GM18519 (cell line): ENCODE results near the gene POLR1D.

Experiments
- ATAC-seq: cut with Tn5 transposase; IDR thresholded peaks from one replicate; pipeline ENCODE4 v1.9.1; 2021; ENCODE audit warnings: mild to moderate bottlenecking, moderate library complexity; ENCODE audit not compliant: unreplicated experiment, low FRiP score

Gene POLR1D

GRCh38 chr13:27637289-27637626 is 15.6 kb downstream of the POLR1D start:
- no peak for ATAC-seq

- no peak for ATAC-seq
Observed at GRCh38 chr13:27638001-27638400, 16.3 kb downstream of the POLR1D start.

DNA sequence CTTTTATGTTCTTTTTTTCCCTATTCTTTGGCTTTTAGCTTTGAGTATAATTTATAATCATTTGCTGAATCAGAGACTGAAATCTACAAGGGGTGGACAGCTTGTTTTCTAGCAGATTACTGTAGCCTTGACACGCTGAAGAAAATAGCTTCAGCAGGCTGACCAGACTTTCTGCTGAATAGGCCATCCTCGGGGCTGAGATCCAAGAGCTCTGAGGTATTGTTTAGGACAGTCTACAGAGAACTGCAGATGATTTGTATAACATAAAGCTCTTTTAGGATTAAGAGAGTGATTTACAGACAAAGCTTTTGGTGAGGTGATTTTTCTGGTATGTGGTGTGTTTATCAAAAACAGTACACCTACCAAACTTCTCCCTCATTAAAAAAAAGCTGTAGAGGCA is 16.8 kb downstream of the POLR1D start:
- ATAC-seq, result no peak

DNA sequence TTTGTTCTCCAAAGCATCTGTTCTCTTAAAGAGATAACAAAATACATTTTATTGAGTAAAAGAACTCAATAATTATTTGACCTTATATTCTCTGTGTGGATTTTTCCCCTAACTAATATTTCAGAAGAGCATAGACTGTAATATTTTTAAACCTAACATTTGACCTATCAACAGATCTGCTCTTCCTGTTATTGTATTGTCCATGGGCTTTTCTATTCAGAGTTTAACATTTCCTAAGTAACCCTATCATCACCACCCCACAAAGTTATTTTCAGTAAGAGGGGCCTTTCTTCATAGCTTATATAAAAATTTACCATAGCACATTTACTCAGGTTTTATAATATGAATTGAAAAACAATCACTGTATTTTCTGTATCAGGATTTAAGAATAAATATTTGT is 17.5 kb downstream of the POLR1D start:
- ATAC-seq, result no peak

DNA sequence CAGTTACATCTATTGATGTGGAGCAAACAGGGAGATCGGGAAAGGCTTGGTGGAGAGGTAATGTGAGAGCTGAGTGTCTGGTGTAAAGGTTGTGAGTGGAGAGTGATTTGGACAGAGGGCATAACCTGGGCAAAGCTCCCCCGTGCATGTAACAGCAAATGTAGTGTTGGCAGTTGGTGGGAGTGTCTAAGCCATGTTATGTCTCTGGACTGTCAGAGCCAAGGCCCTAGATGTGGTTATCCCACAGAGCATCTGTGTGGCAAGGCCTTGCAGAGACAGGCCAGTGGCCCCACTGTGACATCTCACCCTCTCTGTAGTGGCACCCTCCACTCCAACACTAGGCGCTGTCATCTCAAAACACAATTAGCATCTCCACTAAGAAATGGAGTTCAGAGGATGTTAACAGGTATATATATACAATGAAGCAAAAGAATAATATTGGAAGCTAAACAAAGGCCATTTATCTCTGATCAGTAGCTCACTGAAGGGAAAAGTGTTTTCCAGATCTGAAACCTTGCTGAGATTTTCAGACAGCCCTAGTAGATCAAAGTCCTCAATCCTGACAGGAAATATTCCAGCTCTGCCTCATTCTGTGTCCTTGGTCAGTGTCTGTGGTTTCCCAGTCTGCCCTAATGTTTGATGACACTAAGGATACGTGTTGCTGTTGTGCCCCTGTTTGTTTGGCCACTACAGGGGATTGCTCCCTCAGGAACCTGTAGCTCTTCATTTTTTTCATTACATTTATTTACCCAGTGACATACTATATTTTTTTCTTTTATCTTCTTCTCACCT is 20.2 kb downstream of the POLR1D start:
- ATAC-seq, result no peak

GRCh38 chr13:27643334-27644132 is 21.8 kb downstream of the POLR1D start:
- ATAC-seq, result no peak

DNA sequence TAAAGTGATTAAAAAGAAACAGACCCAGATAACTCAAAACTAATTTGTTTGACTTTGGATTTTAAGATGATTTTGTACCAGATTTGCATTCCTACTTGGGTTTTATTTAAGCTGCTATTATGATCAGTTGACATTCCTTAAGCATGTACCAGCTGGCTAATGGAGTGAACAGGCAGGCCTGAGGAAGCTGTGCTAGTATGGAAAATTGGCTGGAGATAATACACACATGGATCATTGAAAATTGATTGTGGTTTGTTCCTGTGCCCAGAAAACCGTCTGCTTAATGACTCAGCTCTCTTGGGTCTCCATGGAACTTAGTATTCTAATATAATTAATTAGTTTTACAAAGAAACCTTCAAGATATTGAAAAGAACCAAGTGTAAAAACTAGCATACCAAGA is 22.6 kb downstream of the POLR1D start:
- no peak for ATAC-seq

DNA sequence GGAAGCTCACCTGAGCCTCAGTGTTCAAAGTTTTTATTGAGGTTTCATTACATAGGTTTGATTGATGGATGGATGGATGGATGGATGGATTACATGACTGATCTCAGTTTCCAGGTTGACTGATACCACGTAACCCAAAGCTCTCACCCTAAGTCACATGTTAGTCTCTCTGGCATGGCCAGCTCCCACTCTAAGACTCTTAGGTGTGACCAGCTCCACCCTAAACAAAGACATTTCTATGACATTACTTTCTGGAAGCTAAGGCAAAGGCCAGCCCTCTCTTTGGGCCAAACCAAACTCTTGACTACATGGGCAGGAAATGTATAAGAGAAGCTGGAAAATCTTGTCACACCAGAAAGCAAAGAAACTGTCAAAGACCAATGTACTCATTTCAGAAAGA is 28.6 kb downstream of the POLR1D start:
- no peak for ATAC-seq

- no peak for ATAC-seq
Observed at GRCh38 chr13:27654059-27654458, 32.4 kb downstream of the POLR1D start.

DNA sequence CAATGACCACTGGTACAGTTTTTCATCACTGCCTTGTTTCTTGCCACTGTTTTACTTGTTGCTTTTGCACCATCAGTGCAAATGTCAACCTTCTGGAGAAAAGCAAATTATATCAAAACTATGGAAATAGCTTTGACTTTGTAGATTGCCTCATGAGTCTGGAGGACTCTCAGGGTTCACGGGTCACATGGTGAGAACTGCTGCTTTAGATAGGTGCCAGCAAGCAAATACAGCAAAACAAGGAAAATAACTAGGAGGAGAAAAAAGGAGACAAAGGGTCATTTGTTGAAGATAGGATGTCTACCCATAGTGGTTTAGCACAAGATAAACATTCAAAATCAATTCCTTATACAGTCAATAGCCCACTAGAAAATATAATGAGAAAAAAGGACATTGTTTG is 33.1 kb downstream of the POLR1D start:
- ATAC-seq, result no peak

- ATAC-seq, result no peak
Observed at GRCh38 chr13:27657724-27658123, 36.0 kb downstream of the POLR1D start.

GRCh38 chr13:27658546-27658945 is 36.9 kb downstream of the POLR1D start:
- no peak for ATAC-seq

DNA sequence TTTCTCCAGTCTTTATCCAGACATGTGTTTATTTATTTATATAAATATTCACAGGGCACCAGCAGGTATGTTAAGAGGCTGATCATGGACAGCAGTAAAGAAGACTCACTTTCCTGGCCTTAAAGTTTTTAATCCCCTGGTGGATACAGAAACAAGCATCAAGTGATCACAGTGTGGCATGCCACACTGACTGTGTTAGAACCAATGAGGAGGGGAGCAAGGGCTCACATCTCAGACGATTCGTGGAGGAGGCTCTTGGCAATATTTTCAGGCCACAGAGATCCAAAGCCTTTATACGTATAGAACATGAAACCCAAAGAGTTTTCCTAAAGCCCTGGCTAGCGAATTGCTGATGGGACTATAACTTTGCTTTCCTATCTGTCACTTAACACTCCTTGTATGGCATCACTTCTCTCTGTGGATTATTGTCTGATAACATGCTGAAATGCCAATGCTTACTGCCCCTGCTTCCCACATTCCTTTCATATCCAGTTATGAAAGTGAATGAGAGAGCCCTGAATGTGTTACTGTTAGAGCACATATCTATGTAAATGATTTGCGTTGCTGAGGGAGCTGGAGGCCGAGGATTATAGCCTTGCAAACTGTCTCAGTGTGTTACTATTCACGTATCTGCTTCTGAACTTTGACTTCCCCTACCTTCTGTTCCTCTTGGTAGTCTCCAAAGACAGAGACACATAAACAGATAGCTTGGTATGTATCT is 37.6 kb downstream of the POLR1D start:
- ATAC-seq, result no peak

DNA sequence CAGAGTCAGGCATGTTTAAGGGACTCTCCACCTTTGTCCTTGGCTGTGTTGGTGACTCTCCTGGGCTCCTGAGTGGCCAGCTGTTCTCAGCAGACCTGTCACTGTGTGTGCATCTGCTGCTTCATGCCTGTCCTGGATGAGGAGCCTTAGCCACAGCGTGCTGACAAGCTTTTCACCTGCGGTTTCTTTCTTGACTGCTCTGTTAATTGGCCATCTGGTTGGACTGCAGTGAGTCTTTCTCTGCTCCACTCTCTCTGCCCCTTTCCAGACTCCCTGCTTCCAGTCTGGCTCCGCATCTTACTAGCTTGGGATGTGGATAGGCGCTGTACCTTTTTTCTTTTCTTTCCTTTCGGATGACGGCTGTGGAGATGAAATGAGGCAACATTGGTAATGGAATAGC is 38.8 kb downstream of the POLR1D start:
- no peak for ATAC-seq

- ATAC-seq, result no peak
Observed at GRCh38 chr13:27661017-27661416, 39.3 kb downstream of the POLR1D start.

GRCh38 chr13:27662738-27663470 is 41.2 kb downstream of the POLR1D start:
- ATAC-seq, result no peak

DNA sequence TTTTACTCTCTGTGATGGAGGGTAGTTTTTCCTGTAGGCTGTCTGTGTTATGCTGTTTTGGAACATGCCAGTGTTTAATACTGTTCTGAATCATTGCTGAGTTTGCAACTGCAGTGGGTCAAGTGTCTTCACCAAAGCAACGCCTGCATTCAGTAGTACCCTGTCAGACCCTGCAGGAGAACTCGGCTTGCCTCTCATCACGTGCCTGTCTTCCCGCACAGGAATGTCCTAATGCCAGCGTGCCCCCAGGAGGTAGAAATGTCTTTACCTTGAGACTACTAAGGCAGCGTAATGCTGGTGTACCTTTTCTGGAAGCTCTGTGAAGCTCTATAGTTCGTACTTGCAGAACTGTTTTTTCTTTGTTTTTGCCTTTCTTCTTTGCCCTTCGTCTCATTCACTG is 42.3 kb downstream of the POLR1D start:
- ATAC-seq, result no peak

GRCh38 chr13:27665333-27665732 is 43.6 kb downstream of the POLR1D start:
- no peak for ATAC-seq

DNA sequence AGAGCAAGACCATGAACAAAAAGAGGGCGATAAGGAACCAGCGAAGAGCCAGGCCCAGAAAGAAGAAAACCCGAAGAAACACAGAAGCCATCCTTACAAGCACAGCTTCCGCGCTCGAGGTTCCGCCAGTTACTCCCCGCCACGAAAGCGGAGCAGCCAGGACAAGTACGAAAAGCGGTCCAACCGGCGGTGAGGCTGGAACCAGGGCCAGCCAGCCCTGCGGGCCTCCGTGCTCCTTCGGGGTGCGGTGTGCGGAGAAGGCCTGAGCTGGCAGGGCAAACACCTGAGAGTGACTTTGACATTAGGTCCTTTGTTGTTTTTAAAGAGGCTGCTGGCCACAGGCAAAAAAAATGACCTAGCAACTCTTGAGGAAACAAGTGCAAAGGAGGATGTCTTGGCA is 44.1 kb downstream of the POLR1D start:
- no peak for ATAC-seq

DNA sequence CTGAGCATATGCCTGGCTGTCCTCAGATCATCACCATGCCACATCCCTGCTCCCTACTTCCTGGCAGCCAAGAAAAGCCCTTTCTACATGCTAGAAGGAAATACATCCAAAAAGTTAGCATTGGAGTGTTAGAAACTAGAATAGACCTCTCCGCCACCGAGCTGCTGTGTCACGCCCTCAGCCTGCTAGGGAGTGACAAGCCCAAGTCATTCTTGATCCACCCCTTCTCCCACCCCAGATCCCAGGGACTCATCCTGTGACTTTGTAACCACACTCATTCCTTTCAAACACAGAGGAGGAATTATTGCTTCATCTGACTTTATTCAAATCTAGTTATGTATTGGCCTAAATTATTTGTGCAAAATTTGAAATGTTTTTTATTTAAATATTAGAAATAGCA is 45.3 kb downstream of the POLR1D start:
- no peak for ATAC-seq

- no peak for ATAC-seq
Observed at GRCh38 chr13:27667946-27668345, 46.3 kb downstream of the POLR1D start.
